ENCODE data around the gene PSKH1.
"Not testable (repeated sequence)": the region's sequence is repeated elsewhere in the genome, so short reads cannot be mapped to it uniquely, and the experiment has no call there.

The PSKH1 gene

DNA sequence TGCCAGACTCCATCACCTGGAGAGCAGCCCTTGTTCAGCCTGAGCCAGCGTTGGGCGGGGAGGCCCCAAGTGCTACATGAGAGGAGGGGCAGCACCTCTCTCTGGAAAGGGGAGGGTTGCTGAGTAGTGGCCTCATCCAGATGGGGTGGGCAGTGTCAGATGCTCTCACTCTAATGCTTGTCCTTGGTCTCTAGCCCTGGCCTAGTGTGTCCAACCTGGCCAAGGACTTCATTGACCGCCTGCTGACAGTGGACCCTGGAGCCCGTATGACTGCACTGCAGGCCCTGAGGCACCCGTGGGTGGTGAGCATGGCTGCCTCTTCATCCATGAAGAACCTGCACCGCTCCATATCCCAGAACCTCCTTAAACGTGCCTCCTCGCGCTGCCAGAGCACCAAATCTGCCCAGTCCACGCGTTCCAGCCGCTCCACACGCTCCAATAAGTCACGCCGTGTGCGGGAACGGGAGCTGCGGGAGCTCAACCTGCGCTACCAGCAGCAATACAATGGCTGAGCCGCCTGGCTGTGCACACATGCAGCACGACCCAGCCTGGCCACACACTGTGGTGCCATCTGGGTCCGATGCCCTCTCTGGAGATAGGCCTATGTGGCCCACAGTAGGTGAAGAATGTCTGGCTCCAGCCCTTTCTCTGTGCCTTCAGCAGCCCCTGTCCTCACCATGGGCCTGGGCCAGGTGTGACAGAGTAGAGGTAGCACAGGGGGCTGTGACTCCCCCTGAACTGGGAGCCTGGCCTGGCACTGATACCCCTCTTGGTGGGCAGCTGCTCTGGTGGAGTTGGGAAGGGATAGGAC, 34.3 kb downstream of the PSKH1 start:
- DNase-seq: no peak

DNA sequence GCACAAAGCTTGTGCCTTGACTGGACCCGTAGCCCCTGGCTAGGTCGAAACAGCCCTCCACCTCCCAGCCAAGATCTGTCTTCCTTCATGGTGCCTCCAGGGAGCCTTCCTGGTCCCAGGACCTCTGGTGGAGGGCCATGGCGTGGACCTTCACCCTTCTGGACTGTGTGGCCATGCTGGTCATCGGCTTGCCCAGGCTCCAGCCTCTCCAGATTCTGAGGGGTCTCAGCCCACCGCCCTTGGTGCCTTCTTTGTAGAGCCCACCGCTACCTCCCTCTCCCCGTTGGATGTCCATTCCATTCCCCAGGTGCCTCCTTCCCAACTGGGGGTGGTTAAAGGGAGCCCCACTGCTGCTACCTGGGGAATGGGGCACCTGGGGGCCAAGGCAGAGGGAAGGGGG, 35.1 kb downstream of the PSKH1 start:
- no peak for DNase-seq

- peak; percentile 87 for DNase-seq
These were observed 35.7 kb downstream of the PSKH1 start for GRCh38 chr16:67928561-67929364.

GRCh38 chr16:67930191-67930590, 37.1 kb downstream of the PSKH1 start:
- no peak for DNase-seq

- peak; percentile 1 for DNase-seq
These were observed 37.7 kb downstream of the PSKH1 start for GRCh38 chr16:67930678-67931211.

GRCh38 chr16:67931712-67932461, 38.8 kb downstream of the PSKH1 start, which contains the start of gene CTRL:
Gene CTRL, minus strand, starts transcription at chr16:67931862. Its CDS starts 10 bp downstream, at chr16:67931852.
- peak; percentile 4 for DNase-seq

DNA sequence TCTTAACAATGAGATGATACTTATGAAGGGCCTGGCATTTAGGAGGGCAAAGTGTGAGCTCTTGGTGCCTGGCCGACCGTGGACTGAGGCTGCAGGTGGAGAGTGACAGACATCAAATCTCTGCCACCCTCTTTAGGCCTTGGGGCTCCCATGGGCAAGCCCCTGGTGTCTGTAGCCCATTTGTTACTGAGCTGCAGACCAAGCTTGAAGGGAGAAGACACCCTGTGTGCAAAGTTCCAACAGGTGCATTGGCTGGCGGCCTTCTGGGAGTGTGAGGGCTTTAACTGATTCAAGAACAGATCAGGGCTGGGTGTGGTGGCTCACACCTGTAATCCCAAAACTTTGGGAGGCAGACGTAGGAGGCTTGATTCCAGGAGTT, 39.4 kb downstream of the PSKH1 start:
- DNase-seq: no peak

DNA sequence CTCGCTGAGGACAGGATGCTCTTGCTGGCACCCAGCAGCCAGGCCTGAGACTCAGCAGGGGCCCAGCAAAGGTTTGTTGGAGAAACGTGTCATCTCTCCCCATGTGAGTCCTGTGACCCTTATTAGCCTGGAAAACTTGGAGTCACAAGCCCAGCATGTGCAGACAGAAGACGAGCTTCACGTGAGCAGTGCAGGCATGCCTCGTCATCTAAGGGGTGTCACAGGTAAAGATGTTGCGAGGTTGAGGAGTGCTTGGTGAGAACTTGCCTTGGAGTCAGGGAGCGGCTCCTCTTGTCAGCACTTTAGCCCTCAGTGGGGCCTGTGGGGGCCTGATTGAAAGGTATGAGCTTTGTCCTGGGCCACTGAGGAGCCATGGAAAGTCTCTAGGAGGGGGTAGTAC, 40.8 kb downstream of the PSKH1 start:
- DNase-seq: peak; percentile 3

DNA sequence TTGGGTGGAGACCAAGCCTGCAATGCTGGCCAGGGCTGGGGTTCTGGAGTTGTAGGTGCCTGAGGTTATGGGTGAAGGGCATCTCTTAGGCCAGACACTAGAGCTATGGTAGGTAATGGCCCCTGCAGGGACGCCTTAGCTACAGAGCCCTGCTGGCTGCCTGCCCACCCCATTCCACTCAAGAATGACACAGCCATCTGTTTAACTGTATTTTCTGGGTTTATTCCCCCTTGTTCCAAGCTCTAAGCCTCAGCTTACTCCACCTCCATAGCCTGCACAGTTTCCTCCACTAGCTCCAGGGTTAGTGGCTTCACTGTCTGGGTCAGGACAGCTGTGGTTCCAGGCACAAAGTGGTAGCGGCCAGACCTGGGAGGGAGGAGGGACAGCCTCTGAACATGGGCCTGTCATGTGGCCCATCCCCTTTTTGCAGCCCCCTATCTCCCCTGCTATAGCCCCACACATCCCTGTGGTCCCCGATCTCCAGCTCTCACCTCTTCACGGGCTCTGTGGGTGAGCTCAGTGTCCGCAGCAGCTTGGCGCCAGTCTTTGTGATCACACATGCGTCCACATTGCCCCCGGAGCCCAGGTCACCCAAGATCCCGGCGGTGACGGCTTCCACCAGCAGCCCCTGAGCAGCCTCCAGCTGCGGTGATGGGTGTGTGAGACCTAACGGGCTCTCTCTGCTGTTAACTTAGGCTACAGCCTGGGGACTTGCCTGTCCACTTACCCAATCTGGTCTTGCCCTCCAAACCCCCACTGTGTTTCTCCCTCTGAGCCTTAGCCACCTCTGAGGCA, 41.4 kb downstream of the PSKH1 start:
- peak; percentile 5 for DNase-seq

DNA sequence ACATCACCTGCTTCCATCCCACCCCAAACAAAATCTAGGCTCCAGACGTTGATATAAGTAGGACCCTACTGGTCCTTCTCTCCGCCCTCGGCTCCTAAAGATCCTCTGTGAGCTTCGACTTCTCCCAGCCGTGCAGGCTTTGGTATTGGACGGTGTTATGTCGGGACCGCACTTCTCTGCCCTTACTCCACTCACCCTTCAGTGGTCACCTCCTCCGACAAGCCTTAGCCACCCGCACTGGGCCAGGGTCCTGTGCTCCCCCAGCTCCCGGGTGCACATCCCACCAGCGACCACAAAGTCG, 42.0 kb downstream of the PSKH1 start:
- no peak for DNase-seq

DNA sequence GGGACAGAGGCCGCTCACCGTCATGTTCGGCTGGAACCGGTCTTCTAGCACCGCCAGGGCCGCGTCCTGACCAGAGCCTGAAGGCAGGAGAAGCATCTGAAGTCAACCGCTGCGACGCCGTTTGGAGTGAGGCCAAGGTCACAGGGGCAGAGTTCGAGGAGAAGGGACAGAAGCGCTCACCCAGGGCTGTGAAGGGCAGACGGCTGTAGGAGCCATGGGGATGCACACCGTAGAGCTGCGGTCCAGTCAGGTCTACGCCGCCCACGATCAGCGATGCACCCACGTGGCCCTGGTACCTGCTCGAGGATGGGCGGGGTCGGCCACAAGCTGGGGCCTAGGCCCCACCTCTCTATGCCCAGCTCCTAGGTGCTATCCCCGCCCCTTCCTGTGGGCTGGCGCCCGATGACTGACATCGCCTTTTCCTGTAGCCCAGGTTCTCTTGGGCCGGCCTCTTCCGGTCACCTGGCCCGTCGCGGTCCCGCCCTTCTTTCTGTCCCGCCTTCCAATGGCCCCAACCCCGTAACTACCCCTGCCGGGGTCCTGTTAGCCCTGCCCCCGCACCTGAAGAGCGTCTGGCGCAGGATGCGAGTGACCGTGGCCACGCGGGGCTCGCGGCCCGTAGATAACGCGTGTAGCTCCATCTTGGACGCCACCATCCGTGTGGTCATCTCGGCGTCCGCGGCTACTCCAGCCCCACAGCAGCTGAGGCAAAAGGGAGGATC, 42.5 kb downstream of the PSKH1 start:
- peak; percentile 100 for DNase-seq

GRCh38 chr16:67936124-67936879, 43.2 kb downstream of the PSKH1 start, which contains the start of gene PSMB10:
Gene PSMB10, minus strand, starts transcription at chr16:67936850. Its CDS starts 101 bp downstream, at chr16:67936749.
- no peak for DNase-seq

DNA sequence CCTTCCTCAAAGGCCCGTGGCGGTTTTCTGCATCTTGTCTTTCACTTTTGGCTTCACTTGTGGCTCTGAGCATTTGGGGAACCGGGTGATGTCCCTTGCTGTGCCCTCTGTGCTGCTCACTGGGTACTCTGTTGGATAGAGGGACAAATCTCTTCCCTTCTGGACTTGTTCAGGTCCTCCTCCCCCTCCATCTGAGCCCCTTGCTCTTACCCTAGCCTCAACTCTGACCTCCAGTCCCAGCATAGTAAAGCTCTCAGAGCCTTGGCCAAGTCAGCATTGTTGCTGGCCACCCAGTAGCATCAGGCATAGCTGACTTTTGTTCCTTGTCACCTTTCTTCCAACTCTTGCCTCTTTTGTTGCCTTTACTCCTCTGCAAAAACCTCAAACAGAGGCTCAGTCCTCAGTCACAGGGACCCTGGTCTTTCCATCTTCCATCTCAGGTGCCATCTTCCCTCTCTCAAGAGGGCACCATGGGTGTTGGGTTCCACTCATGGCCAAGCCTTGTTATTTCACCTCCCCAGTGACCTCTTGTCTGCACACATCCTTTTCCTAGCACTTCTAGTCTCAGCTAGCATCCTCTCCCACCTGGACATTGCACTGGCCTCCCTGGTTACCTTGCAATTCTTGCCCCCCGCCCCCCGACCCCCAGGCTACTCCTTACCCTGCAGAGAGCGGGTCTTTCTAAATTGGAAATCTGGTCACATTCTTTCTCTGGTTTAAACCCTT, 44.0 kb downstream of the PSKH1 start:
- DNase-seq: peak; percentile 97

GRCh38 chr16:67937713-67938112, 44.7 kb downstream of the PSKH1 start:
- not testable (repeated sequence) for DNase-seq

DNA sequence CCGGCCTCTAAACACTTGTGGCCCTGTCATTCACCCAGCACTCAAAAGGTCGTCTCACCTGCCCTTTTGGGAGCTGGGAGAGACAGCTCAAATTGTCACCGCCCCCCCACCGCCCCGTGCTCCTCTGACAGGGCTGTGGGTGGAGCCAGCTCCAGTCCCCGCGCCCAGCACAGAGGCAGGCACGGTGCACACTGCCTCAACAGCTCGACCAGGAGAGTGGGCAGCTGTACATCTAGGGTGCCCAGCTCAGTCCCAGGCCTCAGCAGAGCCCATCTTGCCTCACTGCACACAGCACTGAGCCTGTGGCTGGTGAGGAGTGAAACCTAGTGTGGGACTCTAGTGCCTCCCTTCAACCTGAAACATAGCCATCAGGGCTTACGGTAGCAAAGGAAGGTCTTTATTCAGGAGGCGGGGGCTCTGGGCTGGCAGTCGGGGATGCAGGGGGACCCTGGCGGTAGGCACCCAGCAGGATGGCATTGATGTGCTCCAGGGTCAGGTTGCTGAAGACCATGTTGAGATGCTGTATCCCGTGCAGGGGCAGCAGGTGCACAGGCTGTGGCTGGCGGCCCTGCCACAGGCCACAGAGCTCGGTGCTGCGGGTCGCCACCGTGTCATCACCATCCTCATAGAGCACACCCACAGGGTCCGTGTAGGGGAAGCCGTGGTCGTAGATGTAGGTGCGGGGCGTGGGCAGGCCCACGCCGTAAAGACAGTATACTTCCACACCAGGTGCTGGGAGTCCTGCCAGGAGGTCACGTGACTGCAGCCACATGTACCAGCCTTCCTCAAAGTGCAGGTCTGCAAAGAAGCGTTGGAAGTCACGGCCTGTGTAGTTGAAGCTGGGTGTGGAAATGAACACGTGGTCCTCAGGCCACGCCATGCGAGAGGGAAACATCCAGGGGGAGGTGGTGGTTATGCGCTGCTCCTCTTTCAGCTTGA, 46.7 kb downstream of the PSKH1 start:
- peak; percentile 57 for DNase-seq

DNA sequence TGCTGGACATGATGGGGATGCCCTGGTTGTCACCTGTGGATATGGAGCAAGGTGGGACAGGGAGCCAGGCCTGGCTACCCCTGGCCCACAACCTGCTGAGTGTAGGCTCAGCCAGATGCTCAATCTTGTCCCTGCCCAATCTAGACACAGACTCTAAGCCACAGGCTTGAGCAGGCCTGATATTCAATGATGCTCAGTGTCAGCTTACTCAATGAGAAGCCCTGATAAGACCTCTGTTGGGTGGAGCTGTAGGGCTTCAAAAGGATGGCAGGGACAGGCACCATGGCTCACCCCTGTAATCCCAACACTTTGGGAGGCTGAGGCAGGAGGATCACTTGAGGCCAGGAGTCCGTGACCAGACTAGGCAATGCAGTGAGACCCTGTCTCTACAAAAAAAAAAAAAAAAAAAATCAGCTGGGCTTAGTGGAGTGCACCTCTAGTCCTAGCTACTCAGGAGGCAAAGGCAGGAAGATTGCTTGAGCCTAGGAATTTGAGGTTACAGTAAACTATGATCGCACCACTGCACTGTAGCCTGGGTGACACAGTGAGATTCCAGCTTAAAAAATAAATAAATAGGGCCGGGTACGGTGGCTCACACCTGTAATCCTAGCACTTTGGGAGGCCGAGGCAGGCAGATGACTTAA, 47.5 kb downstream of the PSKH1 start:
- DNase-seq: no peak

GRCh38 chr16:67941469-67942199, 48.6 kb downstream of the PSKH1 start:
- DNase-seq: peak; percentile 2

- peak; percentile 56 for DNase-seq
These were observed 49.1 kb downstream of the PSKH1 start for GRCh38 chr16:67942200-67942509.

All from RPMI8226 (cell line).